Fibroblast of upper back skin (primary cell): ENCODE measurements around the gene TRAPPC3L.

Experiments
- DNase-seq: peaks from one replicate; pipeline ENCODE4 v3.0.0-alpha.2; 2013

Gene TRAPPC3L

GRCh38 chr6:116556814-116557415 lies 11.4 kb upstream of the TRAPPC3L start:
- no peak for DNase-seq

- DNase-seq, result peak; percentile 89
These were observed 10.6 kb upstream of the TRAPPC3L start for GRCh38 chr6:116556065-116556464.

GRCh38 chr6:116553451-116553850 lies 8.0 kb upstream of the TRAPPC3L start, which contains the start of gene CALHM4:
TSS of gene CALHM4 (plus strand) at chr6:116553751. CDS start at chr6:116553794, 43 bp downstream.
- no peak for DNase-seq

DNA sequence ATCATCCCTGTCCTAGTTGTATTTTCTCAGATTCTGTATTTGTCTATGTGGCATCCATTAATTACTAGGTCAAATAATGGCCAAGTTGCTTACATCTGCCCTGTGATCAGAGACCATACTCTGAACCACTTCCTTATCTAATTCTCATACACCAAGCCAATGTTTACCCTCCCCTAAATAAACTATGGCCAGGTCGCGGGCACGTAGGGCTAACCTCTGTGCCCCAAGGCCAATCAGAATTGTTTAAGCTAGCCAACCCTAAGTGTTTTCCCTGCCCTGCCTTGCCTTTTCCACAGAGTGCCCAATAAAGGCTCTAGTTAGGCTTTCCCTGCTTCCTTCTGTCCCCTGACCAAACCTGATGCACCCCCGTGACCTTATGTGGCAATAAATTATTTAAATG lies 5.3 kb upstream of the TRAPPC3L start:
- no peak for DNase-seq

GRCh38 chr6:116547358-116547757 lies 1.9 kb upstream of the TRAPPC3L start:
- no peak for DNase-seq

- peak; percentile 25 for DNase-seq
These were observed 2.3 kb downstream of the TRAPPC3L start for GRCh38 chr6:116543149-116543548.

DNA sequence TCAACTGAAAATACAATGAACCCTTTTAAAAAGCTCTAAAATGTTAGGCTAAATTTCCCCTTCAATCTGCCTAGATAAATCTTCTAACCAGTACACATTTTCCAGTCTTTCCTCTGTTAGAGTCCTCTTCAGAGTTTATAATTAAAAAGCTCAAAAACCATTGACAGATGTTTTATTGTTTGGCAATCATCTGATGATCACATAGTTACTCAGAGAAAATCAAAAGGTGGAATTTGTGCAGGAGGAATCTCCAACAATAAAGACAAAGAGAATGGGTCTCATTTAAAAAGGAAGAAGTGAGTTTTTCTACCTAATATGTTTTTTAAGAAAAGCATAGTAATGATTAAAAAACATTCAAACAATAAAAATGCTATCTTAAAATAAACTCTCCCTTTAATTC lies 3.1 kb downstream of the TRAPPC3L start:
- DNase-seq, result no peak

DNA sequence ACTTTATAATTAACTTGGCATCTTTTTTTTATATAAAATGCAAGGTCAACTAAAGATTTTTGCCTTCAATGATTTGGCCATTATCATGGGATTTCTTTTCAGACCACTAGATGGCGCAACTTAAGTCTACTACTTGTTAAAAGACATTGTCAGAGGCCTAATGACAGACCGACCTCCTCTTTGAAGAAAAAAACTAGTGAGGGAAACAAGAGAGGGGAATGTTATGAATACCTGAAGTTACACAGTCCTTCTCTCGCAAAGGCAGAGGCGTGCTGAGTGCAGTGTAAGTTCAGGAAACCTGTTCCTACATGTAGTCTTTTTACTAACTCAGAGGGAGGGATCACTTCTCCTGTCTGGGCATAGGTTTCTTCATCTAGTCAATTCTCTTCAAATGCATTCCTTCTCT lies 9.3 kb downstream of the TRAPPC3L start:
- peak; percentile 72 for DNase-seq

DNA sequence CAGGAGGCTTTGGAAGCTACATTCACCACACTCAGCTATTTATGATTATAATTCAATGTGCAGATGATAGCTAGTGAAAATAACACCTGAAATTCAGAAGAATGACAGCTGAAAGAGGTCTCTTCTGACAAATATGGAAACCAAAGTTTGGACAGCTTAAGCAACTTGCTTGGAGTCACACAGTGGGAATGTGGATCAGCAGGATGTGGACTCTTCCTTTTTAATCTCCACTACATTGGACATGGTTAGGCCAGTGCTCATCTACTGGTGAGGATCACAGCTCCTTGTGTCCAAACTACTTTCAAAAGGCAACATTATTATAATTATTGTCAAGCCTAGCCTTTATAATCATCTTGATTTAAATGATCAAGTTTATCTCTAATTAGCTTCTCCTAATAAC lies 10.4 kb downstream of the TRAPPC3L start:
- DNase-seq, result no peak

- no peak for DNase-seq
These were observed 12.1 kb downstream of the TRAPPC3L start for GRCh38 chr6:116533233-116533957.

- peak; percentile 75 for DNase-seq
These were observed 13.6 kb downstream of the TRAPPC3L start for GRCh38 chr6:116531675-116532570.

DNA sequence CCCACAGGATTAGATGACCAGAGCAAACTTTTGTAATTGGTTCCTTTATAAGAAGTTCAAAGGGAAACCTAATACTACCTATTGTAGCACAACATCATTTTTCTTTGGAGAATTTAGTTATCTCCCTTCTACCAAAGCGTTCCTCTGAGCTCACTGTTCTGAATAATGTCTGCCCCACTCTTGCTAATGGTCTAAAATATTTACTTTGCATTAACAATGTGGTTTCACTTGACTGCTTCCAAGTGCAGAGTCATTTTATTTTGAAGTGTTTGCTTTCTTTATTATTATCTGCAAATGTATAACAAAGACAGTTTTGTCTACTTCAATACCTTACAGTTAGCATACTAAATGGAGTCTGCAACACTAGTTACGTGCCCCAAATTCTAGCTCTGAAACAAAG lies 15.0 kb downstream of the TRAPPC3L start:
- no peak for DNase-seq

- DNase-seq, result no peak
These were observed 15.8 kb downstream of the TRAPPC3L start for GRCh38 chr6:116529466-116530290.

DNA sequence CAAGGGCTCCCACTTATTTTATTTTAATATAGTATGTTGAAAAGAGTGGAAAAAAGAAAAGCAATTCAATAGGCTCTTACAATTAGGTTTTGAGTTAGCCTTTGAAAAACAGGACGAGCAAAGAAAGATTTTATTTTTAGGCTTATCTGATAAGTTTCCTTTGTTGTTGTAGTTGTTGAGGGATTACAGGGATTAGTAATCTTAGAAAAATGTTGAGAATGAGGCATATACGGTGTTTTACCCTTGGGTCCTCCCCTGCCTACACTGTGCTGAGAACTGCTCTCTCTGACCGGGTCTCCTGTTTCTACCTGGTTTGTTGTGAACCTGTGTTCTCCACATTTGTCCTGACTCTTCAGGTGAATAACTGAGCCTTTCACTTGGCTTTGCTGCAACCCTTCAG lies 16.7 kb downstream of the TRAPPC3L start:
- DNase-seq, result peak; percentile 31

DNA sequence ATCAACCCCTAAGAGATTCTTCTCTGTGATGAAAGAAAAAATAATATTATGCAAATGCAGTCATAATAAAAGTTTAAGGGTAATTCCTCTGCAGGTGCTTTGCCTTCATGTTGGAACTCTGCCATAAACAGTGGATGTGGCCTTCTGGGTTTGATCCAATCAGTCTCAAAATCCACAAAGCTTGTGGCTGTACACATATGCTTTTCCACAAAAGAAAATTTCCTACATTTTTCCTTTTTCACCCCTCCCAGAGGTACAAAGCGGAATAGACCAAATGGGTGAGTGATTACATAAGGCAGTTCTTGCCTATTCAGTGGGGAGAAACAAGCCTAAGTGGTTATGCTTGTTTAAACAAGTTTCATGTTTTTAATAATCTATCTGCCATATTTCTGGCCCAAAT lies 17.4 kb downstream of the TRAPPC3L start:
- DNase-seq, result no peak

DNA sequence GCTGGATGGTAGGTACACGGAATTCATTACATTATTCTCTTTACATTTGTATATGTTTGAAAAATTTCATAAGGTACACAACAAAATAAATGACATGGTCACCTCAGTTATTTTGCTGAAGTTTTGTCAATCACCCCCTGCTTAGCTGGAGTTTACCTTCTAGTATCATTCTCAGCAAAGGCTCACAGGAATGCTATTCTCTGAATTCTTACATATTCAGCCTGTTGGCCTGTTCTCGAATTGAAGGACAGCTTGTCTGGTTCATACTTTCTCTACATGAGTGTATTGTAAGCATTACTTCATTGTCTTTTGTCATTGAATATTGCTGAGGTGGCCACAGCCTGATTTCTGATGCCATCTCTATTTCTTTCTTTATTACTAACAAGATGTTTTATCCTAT lies 21.2 kb downstream of the TRAPPC3L start:
- DNase-seq, result no peak

DNA sequence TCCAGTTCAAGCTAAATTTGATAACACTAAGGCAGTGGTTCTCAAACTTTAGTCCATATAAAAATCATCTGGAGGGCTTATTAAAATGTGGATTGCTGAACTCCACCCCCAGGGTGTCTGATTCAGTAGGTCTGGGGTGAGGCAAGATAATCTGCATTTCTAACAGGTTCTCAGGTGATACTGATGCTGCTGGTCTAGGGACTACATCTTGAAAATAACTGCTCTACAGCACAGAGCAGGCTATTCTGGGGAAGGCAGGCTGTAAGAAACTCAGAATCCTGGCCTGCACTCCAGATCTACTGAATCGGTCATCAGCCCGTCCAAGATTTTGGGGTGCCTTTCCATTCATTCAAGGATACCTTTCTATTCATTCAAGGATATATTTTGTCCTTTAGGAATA lies 22.6 kb downstream of the TRAPPC3L start:
- DNase-seq, result no peak

GRCh38 chr6:116518621-116519368 lies 26.7 kb downstream of the TRAPPC3L start:
- peak; percentile 19 for DNase-seq

DNA sequence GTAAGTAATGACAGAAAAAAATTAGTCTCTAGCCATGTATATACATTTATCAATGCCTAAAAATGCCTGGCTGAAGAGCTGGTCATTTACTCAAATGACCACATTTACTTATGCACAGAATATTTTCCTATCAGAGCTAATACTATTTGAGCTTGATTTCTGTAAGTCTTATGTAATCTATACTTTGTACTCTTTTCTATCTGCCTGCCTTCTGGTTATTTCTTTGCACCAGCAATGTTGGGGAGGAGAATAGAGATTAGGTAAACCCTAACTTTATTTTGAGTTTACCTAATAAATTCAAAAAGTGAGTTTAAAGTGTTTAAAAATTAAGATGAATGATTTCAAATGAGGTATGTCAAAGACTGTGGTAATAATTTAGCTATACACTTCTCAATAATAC lies 30.3 kb downstream of the TRAPPC3L start:
- no peak for DNase-seq

DNA sequence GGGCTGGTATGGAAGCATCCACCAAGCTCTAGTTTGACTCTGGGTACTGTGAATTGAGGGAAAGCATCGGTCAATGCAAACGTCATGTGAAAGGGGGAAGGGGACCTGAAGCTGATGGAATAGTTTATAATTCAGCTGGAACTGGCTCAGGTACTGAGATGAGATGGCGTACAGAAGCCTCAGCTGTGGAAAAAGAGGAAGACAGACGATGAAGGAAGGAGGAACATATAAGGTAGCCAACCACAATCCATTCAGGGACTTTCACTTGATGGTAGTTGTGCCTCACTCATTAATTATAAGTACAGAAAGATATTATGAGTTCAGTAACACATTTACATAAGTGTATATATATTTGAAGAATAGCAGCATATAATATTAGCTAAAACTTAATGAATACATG lies 31.4 kb downstream of the TRAPPC3L start:
- no peak for DNase-seq

- DNase-seq, result no peak
These were observed 32.1 kb downstream of the TRAPPC3L start for GRCh38 chr6:116513224-116513875.
